Stimulated activated CD8-positive, alpha-beta memory T cell treated with anti-CD3 and anti-CD28 coated beads, Interleukin-7, amount 100 ng/mL, for 48 hours (primary cell): ENCODE results near the gene MAPRE3.

ENCODE experiments used
- DNase-seq, 2 donors: peaks; one replicate each; pipeline ENCODE4 v3.0.0-alpha.2; 2020; ENCODE audit warnings: low read depth in 1 of 2; ENCODE audit errors: extremely low read depth in 1 of 2

MAPRE3 gene

GRCh38 chr2:27038631-27039339 is 68.3 kb downstream of the MAPRE3 start:
- no peak for DNase-seq

GRCh38 chr2:27039426-27039825 is 69.0 kb downstream of the MAPRE3 start:
- DNase-seq = no peak

GRCh38 chr2:27039871-27040270 is 69.4 kb downstream of the MAPRE3 start:
- no peak for DNase-seq

GRCh38 chr2:27040282-27040681 is 69.8 kb downstream of the MAPRE3 start:
- DNase-seq = no peak

GRCh38 chr2:27041752-27042151 is 71.3 kb downstream of the MAPRE3 start:
- DNase-seq = no peak

- no peak for DNase-seq
These were observed 71.8 kb downstream of the MAPRE3 start for GRCh38 chr2:27042159-27042661.

- DNase-seq = no peak
These were observed 72.7 kb downstream of the MAPRE3 start for GRCh38 chr2:27042985-27043634.

- DNase-seq = peak; percentile 58 to 65
These were observed 79.2 kb downstream of the MAPRE3 start for GRCh38 chr2:27049422-27050280.

GRCh38 chr2:27050281-27050995 is 80.0 kb downstream of the MAPRE3 start:
- peak; percentile 74 to 75 for DNase-seq

- peak; percentile 81 to 92 for DNase-seq
These were observed 80.8 kb downstream of the MAPRE3 start, which contains the start of gene AGBL5 for GRCh38 chr2:27050996-27051901. Gene AGBL5 (plus strand): TSS chr2:27051668. CDS start chr2:27052959, 1,291 bp downstream.

GRCh38 chr2:27051902-27052645 is 81.6 kb downstream of the MAPRE3 start:
- DNase-seq = no peak

GRCh38 chr2:27053321-27053720 is 82.9 kb downstream of the MAPRE3 start:
- no peak for DNase-seq

GRCh38 chr2:27053776-27054175 is 83.3 kb downstream of the MAPRE3 start:
- DNase-seq = no peak

GRCh38 chr2:27054721-27055120 is 84.3 kb downstream of the MAPRE3 start:
- DNase-seq = no peak

- no peak for DNase-seq
These were observed 86.7 kb downstream of the MAPRE3 start for GRCh38 chr2:27057184-27057583.

- no peak for DNase-seq
These were observed 87.8 kb downstream of the MAPRE3 start for GRCh38 chr2:27058210-27058609.

GRCh38 chr2:27059141-27059820 is 88.8 kb downstream of the MAPRE3 start:
- DNase-seq = no peak

GRCh38 chr2:27060323-27060722 is 89.9 kb downstream of the MAPRE3 start:
- DNase-seq = no peak
